C4-2B (cell line): ENCODE results near the gene SLC10A2.

Experiments
- ZFX ChIP-seq: fragments of 450-650 bp; IDR thresholded peaks from 2 replicates; pipeline ENCODE4 v1.6.1; 2017
- TF ChIP-seq, protein P1 (sequence below): fragments of 450-650 bp; conservative IDR thresholded peaks from 2 replicates; pipeline ENCODE4 v1.5.1; 2017; ENCODE audit warnings: mild to moderate bottlenecking

DNA sequence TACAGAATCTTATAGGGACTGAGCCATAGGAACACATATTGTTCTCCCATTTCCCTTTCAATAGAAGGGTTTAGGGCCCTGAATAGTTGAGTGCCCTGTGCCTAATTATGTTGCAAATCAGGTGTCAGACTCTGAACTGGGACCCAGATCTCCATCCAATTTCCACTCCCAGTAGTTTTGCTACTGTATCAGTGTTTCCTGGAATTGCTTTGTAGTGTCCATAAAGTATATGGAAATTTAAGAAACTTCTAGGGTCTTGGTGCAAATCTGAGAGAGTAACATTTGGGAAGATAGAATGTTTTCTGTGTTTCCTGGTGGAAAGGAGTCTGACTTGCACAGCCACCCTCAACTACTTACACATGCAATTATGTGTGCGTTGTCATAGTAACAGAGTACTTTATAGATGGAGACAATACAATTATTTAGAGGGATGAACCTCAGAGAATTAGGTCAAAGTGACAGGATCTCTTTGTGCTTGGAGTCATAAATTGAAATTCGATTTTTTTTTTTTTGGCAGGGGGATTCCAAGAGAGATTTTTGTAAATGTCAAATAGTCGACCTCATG lies 646 bp upstream of the SLC10A2 start:
- TF ChIP-seq, protein P1, sequence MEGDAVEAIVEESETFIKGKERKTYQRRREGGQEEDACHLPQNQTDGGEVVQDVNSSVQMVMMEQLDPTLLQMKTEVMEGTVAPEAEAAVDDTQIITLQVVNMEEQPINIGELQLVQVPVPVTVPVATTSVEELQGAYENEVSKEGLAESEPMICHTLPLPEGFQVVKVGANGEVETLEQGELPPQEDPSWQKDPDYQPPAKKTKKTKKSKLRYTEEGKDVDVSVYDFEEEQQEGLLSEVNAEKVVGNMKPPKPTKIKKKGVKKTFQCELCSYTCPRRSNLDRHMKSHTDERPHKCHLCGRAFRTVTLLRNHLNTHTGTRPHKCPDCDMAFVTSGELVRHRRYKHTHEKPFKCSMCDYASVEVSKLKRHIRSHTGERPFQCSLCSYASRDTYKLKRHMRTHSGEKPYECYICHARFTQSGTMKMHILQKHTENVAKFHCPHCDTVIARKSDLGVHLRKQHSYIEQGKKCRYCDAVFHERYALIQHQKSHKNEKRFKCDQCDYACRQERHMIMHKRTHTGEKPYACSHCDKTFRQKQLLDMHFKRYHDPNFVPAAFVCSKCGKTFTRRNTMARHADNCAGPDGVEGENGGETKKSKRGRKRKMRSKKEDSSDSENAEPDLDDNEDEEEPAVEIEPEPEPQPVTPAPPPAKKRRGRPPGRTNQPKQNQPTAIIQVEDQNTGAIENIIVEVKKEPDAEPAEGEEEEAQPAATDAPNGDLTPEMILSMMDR, result no peak
- TF ChIP-seq ZFX, result no peak
